Fibroblast of the aortic adventitia (primary cell): ENCODE measurements around the gene RPS6KB2. TPM values are rescaled to one million over a fixed set of nuclear protein-coding genes. Genes with fewer than 3 reads are reported as not detected.
"Not testable (repeated sequence)": the region's sequence is repeated elsewhere in the genome, so short reads cannot be mapped to it uniquely, and the experiment has no call there.

Source experiments
- DNase-seq: peaks from one replicate; pipeline ENCODE4 v3.0.0-alpha.2; 2010; ENCODE audit warnings: low read depth
- H3K4me3 ChIP-seq: 2 replicates; pipeline ENCODE4 v1.5.1; 2011; ENCODE audit warnings: low read depth, mild to moderate bottlenecking, control low read depth, low read length, moderate library complexity
- total RNA-seq: library from RNA; depleted of rRNA; stranded (reverse); fragments of >200 nt; gene quantifications from 2 replicates; pipeline ENCODE4 v1.2.3, GENCODE V29; 2012; ENCODE audit warnings: low replicate concordance
- TF ChIP-seq, protein P1 (sequence below): IDR thresholded peaks from 2 replicates; pipeline ENCODE4 v1.5.1; 2011; ENCODE audit warnings: mild to moderate bottlenecking, low read length, control low read depth, inconsistent platforms; ENCODE audit not compliant: insufficient read depth

Gene RPS6KB2
- total RNA-seq, 1 donor = 35.6 TPM

DNA sequence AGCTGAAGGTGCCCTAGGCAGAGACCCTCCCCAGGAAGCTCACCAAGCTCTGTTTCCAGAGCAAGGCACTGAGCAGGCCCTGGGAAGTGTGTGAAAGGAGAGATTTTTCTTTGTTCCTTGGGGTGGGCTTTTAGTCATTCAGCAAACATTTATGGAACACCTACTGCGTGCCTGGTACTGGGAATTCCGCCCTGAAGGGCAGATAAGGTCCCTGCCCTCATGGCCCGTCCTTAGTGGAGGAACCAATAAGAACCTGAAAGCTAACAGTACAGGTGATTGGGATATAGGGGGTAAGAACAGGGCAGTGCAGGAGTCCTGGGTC is 36.9 kb downstream of the RPS6KB2 start:
- TF ChIP-seq, protein P1, sequence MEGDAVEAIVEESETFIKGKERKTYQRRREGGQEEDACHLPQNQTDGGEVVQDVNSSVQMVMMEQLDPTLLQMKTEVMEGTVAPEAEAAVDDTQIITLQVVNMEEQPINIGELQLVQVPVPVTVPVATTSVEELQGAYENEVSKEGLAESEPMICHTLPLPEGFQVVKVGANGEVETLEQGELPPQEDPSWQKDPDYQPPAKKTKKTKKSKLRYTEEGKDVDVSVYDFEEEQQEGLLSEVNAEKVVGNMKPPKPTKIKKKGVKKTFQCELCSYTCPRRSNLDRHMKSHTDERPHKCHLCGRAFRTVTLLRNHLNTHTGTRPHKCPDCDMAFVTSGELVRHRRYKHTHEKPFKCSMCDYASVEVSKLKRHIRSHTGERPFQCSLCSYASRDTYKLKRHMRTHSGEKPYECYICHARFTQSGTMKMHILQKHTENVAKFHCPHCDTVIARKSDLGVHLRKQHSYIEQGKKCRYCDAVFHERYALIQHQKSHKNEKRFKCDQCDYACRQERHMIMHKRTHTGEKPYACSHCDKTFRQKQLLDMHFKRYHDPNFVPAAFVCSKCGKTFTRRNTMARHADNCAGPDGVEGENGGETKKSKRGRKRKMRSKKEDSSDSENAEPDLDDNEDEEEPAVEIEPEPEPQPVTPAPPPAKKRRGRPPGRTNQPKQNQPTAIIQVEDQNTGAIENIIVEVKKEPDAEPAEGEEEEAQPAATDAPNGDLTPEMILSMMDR = no peak
- no peak for DNase-seq
- peak overlapping the region; percentile 67 for H3K4me3 ChIP-seq

DNA sequence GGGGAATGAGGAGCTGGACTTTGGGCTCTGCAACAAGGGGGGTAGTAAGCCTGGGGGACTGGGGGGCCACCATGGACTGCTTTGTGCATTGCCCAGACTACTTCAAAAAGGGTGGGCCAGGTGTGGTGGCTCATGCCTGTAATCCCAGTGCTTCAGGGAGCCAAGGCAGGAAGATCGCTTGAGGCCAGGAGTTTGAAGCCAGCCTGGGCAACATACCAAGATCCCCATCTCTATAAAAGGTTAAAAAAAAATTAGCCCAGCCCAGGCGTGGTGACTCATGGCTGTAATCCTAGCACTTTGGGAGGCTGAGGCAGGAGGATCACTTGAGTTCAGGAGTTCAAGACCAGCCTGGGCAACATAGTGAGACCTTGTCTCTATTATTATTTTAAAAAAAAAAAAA is 37.2 kb downstream of the RPS6KB2 start:
- peak; percentile 61 for DNase-seq

DNA sequence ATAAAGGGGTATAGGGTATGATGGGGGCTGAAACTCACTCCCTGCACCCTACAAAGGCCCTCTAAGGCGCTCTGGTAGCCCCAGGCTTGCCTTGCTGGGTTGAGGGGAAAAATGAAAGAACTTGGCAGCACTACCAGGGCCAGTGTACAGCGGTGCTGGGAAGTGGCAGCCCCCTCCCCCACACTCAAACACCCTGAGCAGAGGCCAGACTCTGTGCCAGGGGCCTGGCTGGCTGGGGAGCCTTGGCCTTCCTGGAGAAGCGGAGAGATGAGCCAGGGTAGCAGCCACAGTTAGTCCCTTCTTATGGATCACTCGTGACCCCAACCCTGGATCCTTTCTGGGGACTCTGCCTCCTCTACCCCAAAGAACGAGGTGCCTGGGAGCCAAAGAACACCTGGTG is 38.1 kb downstream of the RPS6KB2 start:
- no peak overlapping the region for H3K4me3 ChIP-seq
- DNase-seq = no peak

More for the DNA sequence above, 37.2 kb downstream of the RPS6KB2 start:
- H3K4me3 ChIP-seq = not testable (repeated sequence)

DNA sequence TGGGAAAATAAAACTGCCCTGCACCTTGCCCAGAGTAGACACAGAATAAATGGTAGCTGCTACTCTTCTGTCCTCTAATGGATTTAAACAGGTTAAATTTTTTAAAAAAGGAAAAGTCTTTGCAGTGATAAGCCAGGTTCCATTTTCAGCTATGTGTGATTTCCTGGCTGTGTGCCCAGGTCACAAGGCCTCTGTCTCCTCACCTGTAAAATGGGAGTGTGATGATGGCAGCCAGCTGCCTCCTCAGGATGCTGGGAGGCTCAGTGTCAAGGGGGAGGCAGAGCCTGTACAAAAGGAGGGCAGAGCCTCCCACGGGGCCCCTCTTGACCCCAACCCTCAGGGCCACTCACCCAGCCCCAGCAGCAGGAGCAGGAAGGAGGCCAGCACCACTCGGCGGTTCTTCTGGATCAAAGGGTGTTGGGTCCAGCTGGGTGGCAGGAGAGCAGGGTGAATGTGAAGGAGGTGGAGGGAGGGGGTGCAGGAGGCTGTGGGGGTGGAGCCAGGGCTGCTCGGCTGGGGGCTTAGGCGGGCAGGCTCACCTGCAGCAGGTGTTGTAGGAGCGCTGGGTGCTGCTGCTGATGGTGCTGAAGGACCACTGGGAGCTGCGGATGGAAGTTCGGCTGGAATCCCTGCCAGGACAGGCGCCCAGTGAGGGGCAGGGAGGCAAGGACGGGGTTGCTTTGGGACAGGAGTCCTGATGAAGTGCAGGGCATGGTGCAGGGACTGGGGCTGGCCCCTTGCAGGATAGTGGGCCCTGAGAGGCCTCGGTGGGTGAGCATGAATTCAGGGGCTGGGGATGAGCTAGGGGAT is 38.9 kb downstream of the RPS6KB2 start:
- DNase-seq = no peak
- TF ChIP-seq, protein P1 = no peak
- peak overlapping the region; percentile 78 for H3K4me3 ChIP-seq

More for the DNA sequence above, 38.1 kb downstream of the RPS6KB2 start:
- TF ChIP-seq, protein P1 = no peak

DNA sequence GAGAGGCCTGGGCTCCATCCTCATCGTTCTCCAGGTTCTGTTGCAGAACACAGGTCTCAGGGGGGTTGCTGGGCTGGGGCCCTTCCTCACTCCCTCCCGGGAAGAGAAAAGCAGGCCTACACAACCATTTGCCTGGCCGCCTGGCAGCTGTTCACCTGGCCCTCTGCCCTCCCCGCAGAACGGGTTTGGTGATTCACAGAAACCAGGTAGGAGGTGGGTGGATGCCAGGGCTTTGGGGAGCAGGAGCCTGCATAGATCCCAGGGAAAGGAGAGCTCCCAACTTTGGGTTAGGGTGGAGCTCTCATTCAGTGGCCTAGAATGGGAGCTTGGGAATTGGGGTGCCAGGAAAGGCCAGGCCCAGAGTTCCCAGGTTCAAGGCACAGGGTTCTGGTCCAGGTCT is 39.8 kb downstream of the RPS6KB2 start:
- TF ChIP-seq, protein P1 = no peak
- H3K4me3 ChIP-seq = peak overlapping the region; percentile 78
- DNase-seq = peak; percentile 14

DNA sequence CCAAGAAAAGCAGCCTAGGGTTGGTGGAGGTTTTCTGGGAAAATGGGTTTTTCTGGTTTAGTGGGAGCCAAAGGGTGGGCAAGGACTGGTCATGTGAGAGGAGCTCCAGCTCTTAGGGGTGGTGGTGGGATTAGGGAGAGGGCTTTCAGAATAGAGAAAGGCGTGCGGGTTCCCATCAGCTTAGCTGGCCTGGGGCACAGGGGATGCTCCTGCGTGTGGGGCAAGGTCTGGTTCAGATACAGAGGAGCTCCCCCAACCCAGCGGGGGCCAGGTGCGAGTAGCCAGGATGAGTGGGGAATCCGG is 40.1 kb downstream of the RPS6KB2 start:
- TF ChIP-seq, protein P1 = no peak
- DNase-seq = no peak
- peak overlapping the region; percentile 78 for H3K4me3 ChIP-seq

DNA sequence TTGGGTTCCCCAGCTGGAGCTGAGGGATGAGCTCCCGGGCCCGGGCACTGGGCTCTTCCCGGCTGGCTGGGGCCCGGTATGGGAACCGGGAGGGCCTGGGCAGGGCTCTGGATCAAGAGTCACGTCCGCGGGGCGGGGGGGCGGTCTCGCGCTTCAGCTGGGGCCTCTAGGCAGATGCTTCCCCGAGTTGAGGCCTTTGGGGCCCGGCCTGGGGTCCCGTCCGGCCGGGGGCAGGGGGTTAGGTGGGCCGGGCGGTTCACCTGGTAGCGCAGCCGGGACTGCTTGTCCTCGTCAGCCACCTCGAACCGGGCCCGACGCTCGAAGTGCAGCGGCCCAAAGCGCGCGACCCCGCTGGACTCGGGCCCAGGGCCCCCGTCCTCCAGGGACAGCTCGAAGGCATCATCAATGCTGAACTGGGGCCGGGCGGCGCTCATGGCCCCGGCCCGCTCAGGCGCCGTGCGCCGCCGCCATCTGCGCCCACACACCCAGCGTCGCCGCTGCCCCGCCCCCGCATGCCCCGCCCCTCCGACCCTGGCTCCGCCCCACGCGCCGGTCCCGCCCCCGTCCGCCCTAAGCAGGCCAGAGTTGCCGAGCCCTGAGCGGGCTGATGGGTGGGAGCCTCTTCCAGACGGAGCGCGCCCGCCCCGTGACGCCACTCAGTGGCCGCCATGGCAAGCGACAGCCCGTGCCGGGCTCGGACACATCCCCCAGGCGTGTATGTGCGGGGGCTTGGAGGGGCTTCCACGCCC is 40.6 kb downstream of the RPS6KB2 start, which contains the start of gene TMEM134:
Gene TMEM134, minus strand, starts transcription at position 493 of the 749 bp plus-strand sequence. Its CDS starts 59 bp downstream, at position 434.
- DNase-seq = peak; percentile 86
- H3K4me3 ChIP-seq = peak within 1 kb of the TSS; percentile 78
- TF ChIP-seq, protein P1 = peak; percentile 18
